Measurements from ENCODE around the gene PLPPR3.

The PLPPR3 gene

GRCh38 chr19:806815-807421, 14.8 kb downstream of the PLPPR3 start:
- no peak for DNase-seq

GRCh38 chr19:805600-806550, 15.9 kb downstream of the PLPPR3 start:
- DNase-seq: no peak

GRCh38 chr19:805166-805551, 16.6 kb downstream of the PLPPR3 start:
- DNase-seq: no peak

GRCh38 chr19:804419-805165, 17.2 kb downstream of the PLPPR3 start:
- no peak for DNase-seq

- no peak for DNase-seq
Measured at GRCh38 chr19:803686-804418, 17.9 kb downstream of the PLPPR3 start.

DNA sequence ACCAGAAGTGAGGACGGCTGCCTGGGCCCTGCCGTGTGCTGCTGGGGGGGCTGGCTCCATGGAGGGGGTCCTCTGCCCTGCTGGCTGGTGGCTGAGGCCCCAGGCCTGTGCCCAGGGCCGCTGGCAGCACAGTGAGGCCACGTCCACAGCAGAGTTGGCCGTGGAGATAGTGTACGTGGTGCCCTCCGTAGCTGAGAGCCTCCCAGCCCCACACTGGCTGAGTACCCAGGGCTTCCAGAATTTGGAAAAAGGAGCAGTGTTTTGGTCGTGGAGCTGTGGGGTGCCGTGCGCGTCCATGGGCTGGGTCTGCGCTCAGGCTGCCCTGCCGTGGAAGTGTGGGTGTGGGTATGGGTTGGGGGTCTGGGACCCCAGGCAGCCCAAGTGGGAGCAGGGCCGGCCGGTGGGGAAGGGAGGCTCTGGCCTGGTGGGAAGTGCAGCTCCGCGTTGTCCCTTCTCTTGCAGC, 18.6 kb downstream of the PLPPR3 start:
- no peak for DNase-seq

DNA sequence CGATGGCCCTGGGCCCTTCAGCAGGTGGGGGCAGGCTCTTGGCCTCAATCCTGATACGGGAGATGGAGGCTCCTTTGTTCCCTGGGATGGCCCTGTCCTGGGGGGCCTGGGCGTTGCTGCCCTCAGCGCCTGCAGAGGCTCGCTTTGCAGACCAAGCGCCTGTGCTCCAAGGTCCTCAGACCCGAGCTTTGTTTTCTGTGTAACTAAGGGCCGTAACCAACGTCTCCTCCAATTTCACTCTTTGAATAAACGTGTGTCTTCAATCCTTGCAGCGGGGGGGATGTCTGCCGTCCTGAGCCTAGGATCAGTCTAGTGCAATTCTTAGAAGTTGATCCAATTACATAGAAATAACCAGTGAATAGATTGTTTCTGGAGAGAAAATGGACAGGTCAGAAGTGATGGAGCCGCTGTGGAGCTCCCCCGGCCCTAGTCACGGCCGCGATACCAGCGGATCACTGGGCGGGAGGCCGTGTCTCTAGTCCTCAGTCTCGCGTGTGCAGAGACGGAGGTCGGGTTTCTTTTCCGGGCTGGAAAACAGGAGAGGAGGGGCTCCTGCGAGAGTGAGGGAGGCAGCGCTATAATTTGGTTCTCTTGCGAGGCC, 19.2 kb downstream of the PLPPR3 start:
- no peak for DNase-seq

DNA sequence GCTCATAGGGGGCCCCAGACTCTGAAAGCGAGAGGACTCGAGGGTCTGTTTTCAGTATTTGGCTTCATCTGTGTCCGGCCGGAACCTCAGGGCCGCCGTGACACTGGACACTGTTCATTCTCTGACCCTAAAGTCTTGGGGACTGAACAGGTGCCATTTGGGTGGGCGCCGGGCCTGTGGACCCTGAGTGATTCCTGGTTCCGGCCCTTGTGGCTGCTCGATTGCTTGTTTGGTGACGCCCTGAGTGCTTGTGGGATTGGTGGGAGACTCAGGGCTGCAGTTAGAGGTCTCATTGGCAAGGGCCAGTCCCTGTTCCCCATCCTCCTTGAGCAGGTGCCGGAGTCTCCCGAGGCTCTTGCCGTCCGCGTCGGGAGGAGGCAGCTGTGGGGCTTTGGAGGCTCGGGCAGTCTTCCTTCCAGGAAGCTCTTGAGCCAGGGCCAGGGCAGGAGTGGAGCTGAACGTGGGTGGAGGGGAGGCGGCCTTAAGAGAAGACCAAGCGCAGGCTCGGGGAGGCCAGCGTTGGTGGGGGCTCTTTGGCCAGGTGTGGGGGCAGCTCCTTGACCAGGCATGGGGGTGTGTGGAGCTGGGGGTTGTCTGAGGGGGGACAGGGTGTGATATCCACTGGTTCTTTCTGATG, 19.8 kb downstream of the PLPPR3 start:
- DNase-seq: no peak

- DNase-seq: peak; percentile 75
Measured at GRCh38 chr19:801030-801860, 20.5 kb downstream of the PLPPR3 start.

DNA sequence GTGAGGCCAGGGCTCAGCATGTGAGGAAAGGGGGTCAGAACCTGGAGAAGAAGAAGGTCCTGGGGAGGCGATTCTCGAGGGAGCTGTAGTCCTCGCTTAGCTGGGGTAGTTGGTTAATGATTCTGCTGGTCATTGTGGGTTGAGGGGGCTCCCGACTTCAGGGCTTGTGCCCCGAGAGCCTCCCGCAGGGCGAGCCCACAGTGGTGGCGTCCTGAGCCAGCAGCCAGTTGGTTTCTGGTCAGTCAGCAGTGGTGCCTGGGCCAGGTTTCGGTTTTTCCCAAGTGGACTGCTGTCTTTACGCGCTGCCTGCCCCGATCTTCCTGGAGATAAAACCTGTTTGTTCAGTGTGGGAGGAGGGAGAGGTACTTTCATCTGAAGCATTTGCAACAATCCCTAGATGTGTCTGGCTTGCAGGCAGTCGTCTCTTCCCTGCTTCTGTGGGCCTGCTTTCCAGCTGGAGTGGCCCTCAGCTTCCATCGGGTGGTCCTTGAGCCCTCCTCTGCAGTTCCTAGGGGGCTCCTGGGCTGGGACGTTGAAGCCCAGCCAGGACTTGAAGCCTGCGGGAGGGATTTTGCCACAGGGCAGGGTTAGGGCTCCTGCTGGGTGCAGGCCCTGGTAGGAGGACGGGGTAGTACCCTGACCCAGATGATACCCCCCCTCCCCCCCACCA, 21.3 kb downstream of the PLPPR3 start:
- DNase-seq: peak; percentile 72

DNA sequence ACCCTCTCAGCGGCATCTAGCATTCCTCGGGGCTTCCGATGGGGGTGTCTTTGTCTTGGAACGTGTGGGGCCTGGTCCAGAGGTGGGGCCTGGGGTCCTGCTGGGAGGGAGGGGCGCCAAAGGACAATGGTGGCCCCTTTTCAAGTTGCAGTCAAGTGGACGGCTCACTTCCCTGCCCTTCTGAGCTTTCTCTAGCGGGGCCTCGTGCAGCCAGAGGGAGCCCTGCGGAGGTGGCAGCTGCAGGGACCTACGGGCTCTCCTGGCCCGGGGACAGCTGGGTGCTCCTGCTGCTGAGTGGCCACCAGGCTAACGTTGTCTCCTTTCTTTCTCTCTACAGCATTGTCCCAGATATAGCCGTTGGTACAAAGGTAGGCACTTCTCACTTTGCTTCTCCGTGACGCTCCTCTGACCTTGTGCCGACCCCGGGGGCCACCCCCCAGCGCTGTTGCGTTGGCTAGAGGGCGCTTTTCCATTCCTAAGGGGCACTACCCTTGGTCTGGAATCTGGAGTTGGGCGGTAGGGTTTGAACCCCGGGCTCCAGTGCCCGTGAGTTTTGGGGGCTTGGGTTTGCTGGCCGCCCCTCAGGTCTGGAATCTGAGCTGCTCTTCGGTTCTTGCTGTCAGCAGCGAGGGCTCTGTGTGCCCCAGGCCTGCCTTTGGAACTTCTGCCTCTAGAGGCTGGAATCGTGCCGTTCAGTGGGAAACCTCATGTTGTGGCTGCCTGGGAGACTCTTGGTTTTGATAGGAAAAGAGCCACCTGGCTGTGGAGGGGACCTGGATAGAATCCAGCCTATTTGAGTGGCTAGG, 22.5 kb downstream of the PLPPR3 start:
- peak; percentile 76 for DNase-seq

GRCh38 chr19:798415-799075, 23.2 kb downstream of the PLPPR3 start:
- DNase-seq: peak; percentile 76

DNA sequence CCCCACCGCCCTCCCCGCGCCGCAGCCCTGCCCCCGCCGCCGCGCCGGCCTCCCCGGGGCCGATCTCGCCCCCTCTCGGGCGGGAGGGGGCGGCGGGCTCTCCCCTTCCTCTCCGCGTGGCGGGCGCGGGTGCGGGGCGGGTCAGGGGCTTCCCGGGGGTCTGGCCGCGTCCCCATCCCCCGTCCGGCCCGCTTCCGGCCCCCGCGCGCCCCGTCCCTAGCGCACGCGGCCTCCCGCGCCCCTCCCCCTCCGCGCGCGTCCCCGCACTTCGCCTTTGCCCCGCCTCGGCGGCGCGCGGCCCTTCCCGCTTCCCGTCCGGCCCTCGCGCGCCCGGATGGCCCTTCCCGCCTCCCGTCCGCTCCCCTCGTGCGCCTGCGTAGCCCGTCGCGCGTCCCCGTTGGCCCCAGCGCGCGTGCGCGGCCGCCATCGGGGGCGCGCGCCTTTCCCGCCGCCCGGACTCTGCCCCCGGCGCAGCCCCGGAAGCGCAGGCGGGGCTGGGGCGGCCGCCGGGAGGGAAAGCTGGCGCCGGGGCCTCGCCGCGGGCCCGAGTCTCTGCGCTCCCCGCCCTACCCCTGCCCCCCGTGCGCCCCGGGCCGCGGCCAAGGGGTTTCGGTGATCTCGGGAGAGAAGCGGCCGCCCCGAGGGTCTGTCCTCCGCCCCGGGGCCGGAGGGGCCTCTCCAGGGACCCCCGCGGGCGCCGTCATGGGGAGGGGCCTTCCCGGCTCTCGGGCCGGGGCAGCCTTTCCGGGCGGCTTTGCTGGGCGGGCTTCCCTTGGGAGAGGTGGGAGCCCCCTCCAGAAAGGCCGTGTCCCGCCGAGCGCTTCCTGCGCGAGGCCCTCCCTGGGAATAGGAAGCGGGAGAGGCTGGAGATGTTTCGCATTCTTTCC, 24.0 kb downstream of the PLPPR3 start:
- peak; percentile 95 for DNase-seq

GRCh38 chr19:796692-797527, 24.8 kb downstream of the PLPPR3 start, which contains the start of gene PTBP1:
Gene PTBP1, plus strand, starts transcription at chr19:797452. Its CDS starts 46 bp downstream, at chr19:797498.
- peak; percentile 100 for DNase-seq

GRCh38 chr19:795691-796581, 25.8 kb downstream of the PLPPR3 start:
- DNase-seq: no peak

All from activated effector memory CD4-positive, alpha-beta T cell treated with anti-CD3 and anti-CD28 coated beads, Interleukin-2, amount 50 U/mL, for 16 hours (primary cell).